HepG2 (cell line): ENCODE measurements around the gene USP34. TPM values are rescaled to one million over a fixed set of nuclear protein-coding genes. Genes with fewer than 3 reads are reported as not detected.

Experiments
- CCDC6 ChIP-seq: sonication (generic); formaldehyde crosslinking; IDR thresholded peaks from 2 replicates; pipeline ENCODE4 v1.8.1; 2022; ENCODE audit warnings: mild to moderate bottlenecking, missing genetic modification reagents, moderate library complexity
- HDAC2 ChIP-seq: sonication (generic); formaldehyde crosslinking; IDR thresholded peaks from 2 replicates; pipeline ENCODE4 v1.4.0; 2020; ENCODE audit warnings: missing genetic modification reagents
- KAT2B ChIP-seq: fragments of 150-350 bp; IDR thresholded peaks from 2 replicates; pipeline ENCODE4 v1.6.1; 2014; ENCODE audit warnings: low read depth, low read length, borderline replicate concordance
- MBD4 ChIP-seq: IDR thresholded peaks from 2 replicates; pipeline ENCODE4 v1.6.1; 2012; ENCODE audit warnings: low read length, inconsistent platforms, borderline replicate concordance
- MLLT10 ChIP-seq: sonication (generic); formaldehyde crosslinking; IDR thresholded peaks from 2 replicates; pipeline ENCODE4 v1.4.0; 2020; ENCODE audit warnings: missing genetic modification reagents
- MXD4 ChIP-seq: IDR thresholded peaks from 2 replicates; pipeline ENCODE4 v1.6.1; 2016; ENCODE audit warnings: mild to moderate bottlenecking, missing biosample characterization, missing genetic modification reagents
- NCOR1 ChIP-seq: fragments of 200-600 bp; sonication (generic); IDR thresholded peaks from 2 replicates; pipeline ENCODE4 v1.7.0; 2017; ENCODE audit warnings: antibody characterized with exemption, low read length, borderline replicate concordance
- NFE2L1 ChIP-seq: sonication (generic); formaldehyde crosslinking; IDR thresholded peaks from 2 replicates; pipeline ENCODE4 v1.4.0; 2020; ENCODE audit warnings: missing genetic modification reagents, mild to moderate bottlenecking, borderline replicate concordance
- SETDB1 ChIP-seq: sonication (generic); formaldehyde crosslinking; IDR thresholded peaks from 2 replicates; pipeline ENCODE4 v1.5.1; 2020; ENCODE audit warnings: missing genetic modification reagents, mild to moderate bottlenecking, borderline replicate concordance
- TBX2 ChIP-seq: sonication (generic); formaldehyde crosslinking; IDR thresholded peaks from 2 replicates; pipeline ENCODE4 v1.5.0; 2020; ENCODE audit warnings: missing genetic modification reagents, mild to moderate bottlenecking, borderline replicate concordance
- ZNF317 ChIP-seq: sonication (generic); formaldehyde crosslinking; IDR thresholded peaks from 2 replicates; pipeline ENCODE4 v1.5.0; 2020; ENCODE audit warnings: mild to moderate bottlenecking, missing genetic modification reagents
- ZNF451 ChIP-seq: sonication (generic); formaldehyde crosslinking; IDR thresholded peaks from 2 replicates; pipeline ENCODE4 v1.5.0; 2020; ENCODE audit warnings: mild to moderate bottlenecking, missing genetic modification reagents
- ZNF496 ChIP-seq: sonication (generic); formaldehyde crosslinking; IDR thresholded peaks from 2 replicates; pipeline ENCODE4 v1.8.1; 2023; ENCODE audit warnings: mild to moderate bottlenecking, moderate library complexity, missing genetic modification reagents; ENCODE audit not compliant: insufficient replicate concordance
- ZNF577 ChIP-seq: sonication (generic); formaldehyde crosslinking; IDR thresholded peaks from 2 replicates; pipeline ENCODE4 v1.4.0; 2020; ENCODE audit warnings: mild to moderate bottlenecking, low read depth, missing genetic modification reagents, borderline replicate concordance
- ZNF75D ChIP-seq: sonication (generic); formaldehyde crosslinking; IDR thresholded peaks from 2 replicates; pipeline ENCODE4 v1.8.1; 2023; ENCODE audit warnings: missing genetic modification reagents, mild to moderate bottlenecking, borderline replicate concordance
- ZSCAN25 ChIP-seq: sonication (generic); formaldehyde crosslinking; IDR thresholded peaks from 2 replicates; pipeline ENCODE4 v1.8.0; 2022; ENCODE audit warnings: mild to moderate bottlenecking, missing genetic modification reagents
- polyA plus RNA-seq, 8 experiments: library from polyadenylated mRNA; depleted of rRNA in 3 of 8; stranded (reverse) in 7 of 8; unstranded in 1 of 8; fragments of >200 nt; fragmentation: Illumina TruSeq in 4 of 8; extraction: Trizol in 4 of 8; gene quantifications; 2 replicates each; pipeline versions ENCODE4 v1.2.1 to v1.2.3, GENCODE V29; 2011 to 2016; ENCODE audit warnings: low read depth in 4 of 8, missing spikeins in 1 of 8, mixed read lengths in 1 of 8; ENCODE audit not compliant: insufficient read depth in 1 of 8
- total RNA-seq, 5 experiments: library from RNA; depleted of rRNA; stranded (reverse); fragments of >200 nt; fragmentation: Illumina TruSeq; extraction: Trizol; gene quantifications; 2 replicates each; pipeline ENCODE4 v1.2.3, GENCODE V29; 2016; ENCODE audit warnings: low read depth in 1 of 5
- TF ChIP-seq, protein P1 (sequence below): sonication (generic); formaldehyde crosslinking; IDR thresholded peaks from 2 replicates; pipeline ENCODE4 v1.4.0; 2020; ENCODE audit warnings: missing genetic modification reagents
- TF ChIP-seq, protein P2 (sequence below): sonication (generic); formaldehyde crosslinking; IDR thresholded peaks from 2 replicates; pipeline ENCODE4 v1.8.0; 2022; ENCODE audit warnings: missing genetic modification reagents, mild to moderate bottlenecking, borderline replicate concordance
- TF ChIP-seq, protein P3 (sequence below): sonication (generic); formaldehyde crosslinking; IDR thresholded peaks from 2 replicates; pipeline ENCODE4 v1.4.0; 2020; ENCODE audit warnings: low read depth, mild to moderate bottlenecking, missing genetic modification reagents
- TF ChIP-seq, protein P4 (sequence below): sonication (generic); formaldehyde crosslinking; IDR thresholded peaks from 2 replicates; pipeline ENCODE4 v1.8.1; 2023; ENCODE audit warnings: missing genetic modification reagents, mild to moderate bottlenecking, borderline replicate concordance
- TF ChIP-seq, protein P5 (sequence below): sonication (generic); formaldehyde crosslinking; IDR thresholded peaks from 2 replicates; pipeline ENCODE4 v1.4.0; 2020; ENCODE audit warnings: mild to moderate bottlenecking, low read depth, missing genetic modification reagents
- TF ChIP-seq, protein P6 (sequence below): sonication (generic); formaldehyde crosslinking; IDR thresholded peaks from 2 replicates; pipeline ENCODE4 v1.4.0; 2020; ENCODE audit warnings: missing genetic modification reagents, mild to moderate bottlenecking, borderline replicate concordance
- TF ChIP-seq, protein P7 (sequence below): sonication (generic); formaldehyde crosslinking; IDR thresholded peaks from 2 replicates; pipeline ENCODE4 v1.5.0; 2020; ENCODE audit warnings: missing genetic modification reagents

USP34 gene
- total and polyA plus RNA-seq, 2 of the 13 experiments (the other 11 are each of a cell fraction or from before 2014, with no cell fraction given): 99.2 to 100 TPM

DNA sequence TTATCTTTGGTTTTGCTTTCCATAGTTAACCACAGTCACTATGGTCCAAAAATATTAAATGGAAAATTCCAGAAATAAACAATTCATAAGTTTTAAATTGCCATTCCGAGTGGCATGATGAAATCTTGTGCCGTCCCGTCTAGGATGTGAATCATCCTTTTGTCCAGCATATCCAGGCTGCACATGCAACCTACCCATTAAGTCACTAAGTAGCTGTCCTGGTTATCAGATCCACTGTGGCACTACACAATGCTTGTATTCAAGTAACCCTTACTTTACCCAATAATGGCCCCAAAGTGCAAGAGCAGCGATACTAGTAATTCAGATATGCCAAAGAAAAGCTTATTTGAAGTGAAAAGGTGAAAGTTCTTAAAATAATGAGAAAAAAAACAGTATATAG lies 10.7 kb downstream of the USP34 start (continued):
- no peak for TF ChIP-seq CCDC6 (CRISPR knock-in tag)
- TF ChIP-seq, protein P1, sequence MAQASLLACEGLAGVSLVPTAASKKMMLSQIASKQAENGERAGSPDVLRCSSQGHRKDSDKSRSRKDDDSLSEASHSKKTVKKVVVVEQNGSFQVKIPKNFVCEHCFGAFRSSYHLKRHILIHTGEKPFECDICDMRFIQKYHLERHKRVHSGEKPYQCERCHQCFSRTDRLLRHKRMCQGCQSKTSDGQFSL (CRISPR knock-in tag): no peak
- no peak for TF ChIP-seq HDAC2
- no peak for TF ChIP-seq MBD4
- TF ChIP-seq, protein P2, sequence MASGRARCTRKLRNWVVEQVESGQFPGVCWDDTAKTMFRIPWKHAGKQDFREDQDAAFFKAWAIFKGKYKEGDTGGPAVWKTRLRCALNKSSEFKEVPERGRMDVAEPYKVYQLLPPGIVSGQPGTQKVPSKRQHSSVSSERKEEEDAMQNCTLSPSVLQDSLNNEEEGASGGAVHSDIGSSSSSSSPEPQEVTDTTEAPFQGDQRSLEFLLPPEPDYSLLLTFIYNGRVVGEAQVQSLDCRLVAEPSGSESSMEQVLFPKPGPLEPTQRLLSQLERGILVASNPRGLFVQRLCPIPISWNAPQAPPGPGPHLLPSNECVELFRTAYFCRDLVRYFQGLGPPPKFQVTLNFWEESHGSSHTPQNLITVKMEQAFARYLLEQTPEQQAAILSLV (CRISPR knock-in tag): no peak
- no peak for TF ChIP-seq MXD4 (CRISPR knock-in tag)
- TF ChIP-seq, protein P3, sequence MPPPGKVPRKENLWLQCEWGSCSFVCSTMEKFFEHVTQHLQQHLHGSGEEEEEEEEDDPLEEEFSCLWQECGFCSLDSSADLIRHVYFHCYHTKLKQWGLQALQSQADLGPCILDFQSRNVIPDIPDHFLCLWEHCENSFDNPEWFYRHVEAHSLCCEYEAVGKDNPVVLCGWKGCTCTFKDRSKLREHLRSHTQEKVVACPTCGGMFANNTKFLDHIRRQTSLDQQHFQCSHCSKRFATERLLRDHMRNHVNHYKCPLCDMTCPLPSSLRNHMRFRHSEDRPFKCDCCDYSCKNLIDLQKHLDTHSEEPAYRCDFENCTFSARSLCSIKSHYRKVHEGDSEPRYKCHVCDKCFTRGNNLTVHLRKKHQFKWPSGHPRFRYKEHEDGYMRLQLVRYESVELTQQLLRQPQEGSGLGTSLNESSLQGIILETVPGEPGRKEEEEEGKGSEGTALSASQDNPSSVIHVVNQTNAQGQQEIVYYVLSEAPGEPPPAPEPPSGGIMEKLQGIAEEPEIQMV: no peak
- TF ChIP-seq, protein P4, sequence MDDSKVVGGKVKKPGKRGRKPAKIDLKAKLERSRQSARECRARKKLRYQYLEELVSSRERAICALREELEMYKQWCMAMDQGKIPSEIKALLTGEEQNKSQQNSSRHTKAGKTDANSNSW (CRISPR knock-in tag): no peak
- no peak for TF ChIP-seq MLLT10 (CRISPR knock-in tag)
- TF ChIP-seq ZSCAN25 (CRISPR knock-in tag): no peak
- no peak for TF ChIP-seq SETDB1
- no peak for TF ChIP-seq ZNF496 (CRISPR knock-in tag)
- TF ChIP-seq KAT2B: no peak
- TF ChIP-seq, protein P5, sequence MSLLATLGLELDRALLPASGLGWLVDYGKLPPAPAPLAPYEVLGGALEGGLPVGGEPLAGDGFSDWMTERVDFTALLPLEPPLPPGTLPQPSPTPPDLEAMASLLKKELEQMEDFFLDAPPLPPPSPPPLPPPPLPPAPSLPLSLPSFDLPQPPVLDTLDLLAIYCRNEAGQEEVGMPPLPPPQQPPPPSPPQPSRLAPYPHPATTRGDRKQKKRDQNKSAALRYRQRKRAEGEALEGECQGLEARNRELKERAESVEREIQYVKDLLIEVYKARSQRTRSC (CRISPR knock-in tag): no peak
- TF ChIP-seq ZNF451 (CRISPR knock-in tag): no peak
- TF ChIP-seq TBX2 (CRISPR knock-in tag): peak; percentile 64; the same call in 1 of the 2 replicates
- TF ChIP-seq NFE2L1: no peak
- TF ChIP-seq, protein P6, sequence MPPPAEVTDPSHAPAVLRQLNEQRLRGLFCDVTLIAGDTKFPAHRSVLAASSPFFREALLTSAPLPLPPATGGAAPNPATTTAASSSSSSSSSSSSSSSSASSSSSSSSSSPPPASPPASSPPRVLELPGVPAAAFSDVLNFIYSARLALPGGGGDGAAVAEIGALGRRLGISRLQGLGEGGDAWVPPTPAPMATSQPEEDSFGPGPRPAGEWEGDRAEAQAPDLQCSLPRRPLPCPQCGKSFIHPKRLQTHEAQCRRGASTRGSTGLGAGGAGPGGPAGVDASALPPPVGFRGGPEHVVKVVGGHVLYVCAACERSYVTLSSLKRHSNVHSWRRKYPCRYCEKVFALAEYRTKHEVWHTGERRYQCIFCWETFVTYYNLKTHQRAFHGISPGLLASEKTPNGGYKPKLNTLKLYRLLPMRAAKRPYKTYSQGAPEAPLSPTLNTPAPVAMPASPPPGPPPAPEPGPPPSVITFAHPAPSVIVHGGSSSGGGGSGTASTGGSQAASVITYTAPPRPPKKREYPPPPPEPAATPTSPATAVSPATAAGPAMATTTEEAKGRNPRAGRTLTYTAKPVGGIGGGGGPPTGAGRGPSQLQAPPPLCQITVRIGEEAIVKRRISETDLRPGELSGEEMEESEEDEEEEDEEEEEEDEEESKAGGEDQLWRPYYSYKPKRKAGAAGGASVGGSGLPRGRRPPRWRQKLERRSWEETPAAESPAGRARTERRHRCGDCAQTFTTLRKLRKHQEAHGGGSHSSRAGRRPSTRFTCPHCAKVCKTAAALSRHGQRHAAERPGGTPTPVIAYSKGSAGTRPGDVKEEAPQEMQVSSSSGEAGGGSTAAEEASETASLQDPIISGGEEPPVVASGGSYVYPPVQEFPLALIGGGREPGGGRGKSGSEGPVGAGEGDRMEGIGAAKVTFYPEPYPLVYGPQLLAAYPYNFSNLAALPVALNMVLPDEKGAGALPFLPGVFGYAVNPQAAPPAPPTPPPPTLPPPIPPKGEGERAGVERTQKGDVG: no peak
- no peak for TF ChIP-seq ZNF577 (CRISPR knock-in tag)
- TF ChIP-seq ZNF317 (CRISPR knock-in tag): no peak
- no peak for TF ChIP-seq NCOR1
- TF ChIP-seq, protein P7, sequence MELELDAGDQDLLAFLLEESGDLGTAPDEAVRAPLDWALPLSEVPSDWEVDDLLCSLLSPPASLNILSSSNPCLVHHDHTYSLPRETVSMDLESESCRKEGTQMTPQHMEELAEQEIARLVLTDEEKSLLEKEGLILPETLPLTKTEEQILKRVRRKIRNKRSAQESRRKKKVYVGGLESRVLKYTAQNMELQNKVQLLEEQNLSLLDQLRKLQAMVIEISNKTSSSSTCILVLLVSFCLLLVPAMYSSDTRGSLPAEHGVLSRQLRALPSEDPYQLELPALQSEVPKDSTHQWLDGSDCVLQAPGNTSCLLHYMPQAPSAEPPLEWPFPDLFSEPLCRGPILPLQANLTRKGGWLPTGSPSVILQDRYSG: no peak
- TF ChIP-seq ZNF75D (CRISPR knock-in tag): no peak
